ENCODE measurements around the gene PARD3. TPM values are rescaled to one million over a fixed set of nuclear protein-coding genes. Genes with fewer than 3 reads are reported as not detected.

The PARD3 gene
- total RNA-seq, 4 donors from 2014 or later: 42.6 to 63.6 (median 55.2) TPM

GRCh38 chr10:34540492-34540891 is 274.6 kb downstream of the PARD3 start:
- Histone ChIP-seq H3K27ac (no peak overlapping the region), H3K9me3 (no peaks in the 10 kb centered on the region), H3K4me3 (no peak overlapping the region), H3K36me3 (no peaks in the 10 kb centered on the region), H3K4me1 (peaks cover 0 to 3% (median 0%) of the 10 kb centered on the region in 4 donors), H3K27me3 (no peaks in the 10 kb centered on the region)
- no peak for TF ChIP-seq EP300 (IDR thresholded peaks at IDR 0.05)
- no peak for TF ChIP-seq POLR2A (IDR thresholded peaks at IDR 0.05)
- TF ChIP-seq CTCF (IDR thresholded peaks at IDR 0.05): no peak
- WGBS, 2 donors: 93 to 96% methylated on average over 7 of the region's 7 CpGs
- no peak for DNase-seq (ENCODE audit: low spot score in 2 of 2)

DNA sequence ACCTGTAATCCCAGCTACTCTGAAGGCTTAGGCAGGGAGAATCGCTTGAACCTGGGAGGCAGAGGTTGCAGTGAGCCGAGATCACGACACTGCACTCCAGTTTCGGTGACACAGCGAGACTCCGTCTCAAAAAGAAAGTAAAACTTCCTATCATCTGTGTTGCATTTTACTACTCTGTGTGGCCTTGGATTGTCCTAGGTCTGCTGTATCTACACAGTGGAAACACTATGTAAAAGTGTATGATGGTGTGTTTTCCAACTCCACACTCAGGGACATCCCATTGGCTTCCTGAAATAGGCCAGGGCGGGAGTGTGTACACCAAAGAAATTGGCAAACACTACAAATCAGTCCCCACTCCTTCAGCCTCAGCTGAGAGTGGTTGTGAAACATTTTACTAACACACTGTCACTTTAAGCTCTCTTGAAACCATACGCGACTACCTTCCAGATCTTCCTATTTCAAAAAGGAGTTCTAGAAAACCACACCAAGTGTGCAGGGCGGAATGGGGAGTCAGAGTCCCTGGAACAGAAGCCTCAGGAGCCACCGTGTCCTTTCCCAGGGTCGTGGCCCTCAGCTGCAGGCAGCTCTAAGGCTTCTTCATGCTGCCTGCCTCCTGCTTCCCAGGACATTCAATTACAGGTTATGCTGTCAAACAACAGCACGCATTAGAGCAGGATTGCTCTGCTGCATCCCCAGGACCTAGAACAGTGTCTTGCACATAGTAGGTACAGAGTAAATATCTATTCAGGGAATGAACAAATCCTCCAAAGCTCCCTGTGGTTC is 275.4 kb downstream of the PARD3 start:
- Histone ChIP-seq H3K4me3 (peak overlapping the region in 1 of 4 donors; percentile 22), H3K36me3 (no peaks in the 10 kb centered on the region), H3K27ac (no peak overlapping the region), H3K4me1 (peaks cover 0 to 3% (median 0%) of the 10 kb centered on the region in 4 donors), H3K27me3 (no peaks in the 10 kb centered on the region), H3K9me3 (no peaks in the 10 kb centered on the region)
- 73 to 82% methylated on average over 13 of the region's 13 CpGs for WGBS, 2 donors
- TF ChIP-seq POLR2A (IDR thresholded peaks at IDR 0.05) (no peak), CTCF (IDR thresholded peaks at IDR 0.05) (no peak), EP300 (IDR thresholded peaks at IDR 0.05) (no peak)
- DNase-seq (ENCODE audit: low spot score in 2 of 2): no peak

- TF ChIP-seq EP300 (IDR thresholded peaks at IDR 0.05): no peak
- no peak for TF ChIP-seq POLR2A (IDR thresholded peaks at IDR 0.05)
- TF ChIP-seq CTCF (IDR thresholded peaks at IDR 0.05): no peak
- H3K9me3 ChIP-seq: no peaks in the 10 kb centered on the region
- H3K27ac ChIP-seq: no peak overlapping the region
- 77 to 78% methylated on average over 10 of the region's 10 CpGs for WGBS, 2 donors
- H3K4me1 ChIP-seq: peaks cover 0 to 3% (median 0%) of the 10 kb centered on the region in 4 donors
- H3K4me3 ChIP-seq: no peak overlapping the region
- no peak for DNase-seq (ENCODE audit: low spot score in 2 of 2)
- H3K27me3 ChIP-seq: no peaks in the 10 kb centered on the region
- no peaks in the 10 kb centered on the region for H3K36me3 ChIP-seq
These were observed 276.7 kb downstream of the PARD3 start for GRCh38 chr10:34538281-34538829.

GRCh38 chr10:34537629-34538231 is 277.4 kb downstream of the PARD3 start:
- H3K27ac ChIP-seq: no peak overlapping the region
- no peaks in the 10 kb centered on the region for H3K9me3 ChIP-seq
- DNase-seq (ENCODE audit: low spot score in 2 of 2): no peak
- H3K4me3 ChIP-seq: no peak overlapping the region
- peaks cover 0 to 3% (median 0%) of the 10 kb centered on the region in 4 donors for H3K4me1 ChIP-seq
- 88 to 95% methylated on average over 6 of the region's 6 CpGs for WGBS, 2 donors
- H3K36me3 ChIP-seq: no peaks in the 10 kb centered on the region
- TF ChIP-seq POLR2A (IDR thresholded peaks at IDR 0.05) (no peak), CTCF (IDR thresholded peaks at IDR 0.05) (no peak), EP300 (IDR thresholded peaks at IDR 0.05) (no peak)
- H3K27me3 ChIP-seq: no peaks in the 10 kb centered on the region

- Histone ChIP-seq H3K27me3 (no peaks in the 10 kb centered on the region), H3K9me3 (peaks cover 0 to 11% (median 0%) of the 10 kb centered on the region in 4 donors), H3K4me1 (peaks cover 0 to 3% (median 0%) of the 10 kb centered on the region in 4 donors), H3K4me3 (no peak overlapping the region), H3K27ac (no peak overlapping the region), H3K36me3 (peaks cover 0 to 9% (median 0%) of the 10 kb centered on the region in 3 donors)
- TF ChIP-seq CTCF (IDR thresholded peaks at IDR 0.05) (no peak), EP300 (IDR thresholded peaks at IDR 0.05) (no peak), POLR2A (IDR thresholded peaks at IDR 0.05) (no peak)
- no peak for DNase-seq (ENCODE audit: low spot score in 2 of 2)
- 82 to 83% methylated on average over 4 of the region's 4 CpGs for WGBS, 2 donors
These were observed 279.2 kb downstream of the PARD3 start for GRCh38 chr10:34535872-34536271.
